SKM-1 (cell line): ENCODE data around the gene RAB20.
A peak's percentile ranks its signal among the peaks of the same experiment; 100 is the strongest.
"Not testable (repeated sequence)": the region's sequence is repeated elsewhere in the genome, so short reads cannot be mapped to it uniquely, and the experiment has no call there.

Experiments
- DNase-seq: peaks from one replicate; lab custom pipeline; 2025; ENCODE audit not compliant: unreplicated experiment; lab: John Stamatoyannopoulos, UW

RAB20 gene

GRCh38 chr13:110555601-110556223 is 5.8 kb downstream of the RAB20 start:
- DNase-seq = peak; percentile 70

- DNase-seq = no peak
Measured at GRCh38 chr13:110554946-110555345, 6.6 kb downstream of the RAB20 start.

GRCh38 chr13:110554227-110554836 is 7.2 kb downstream of the RAB20 start:
- no peak for DNase-seq

- no peak for DNase-seq
Measured at GRCh38 chr13:110553417-110553816, 8.1 kb downstream of the RAB20 start.

GRCh38 chr13:110552767-110553166 is 8.8 kb downstream of the RAB20 start:
- no peak for DNase-seq

GRCh38 chr13:110551284-110551683 is 10.2 kb downstream of the RAB20 start:
- no peak for DNase-seq

- no peak for DNase-seq
Measured at GRCh38 chr13:110549795-110550160, 11.7 kb downstream of the RAB20 start.

GRCh38 chr13:110548891-110549794 is 12.4 kb downstream of the RAB20 start:
- DNase-seq = no peak

GRCh38 chr13:110546926-110547325 is 14.6 kb downstream of the RAB20 start:
- DNase-seq = no peak

GRCh38 chr13:110546378-110546777 is 15.1 kb downstream of the RAB20 start:
- DNase-seq = no peak

- no peak for DNase-seq
Measured at GRCh38 chr13:110542169-110542796, 19.2 kb downstream of the RAB20 start.

GRCh38 chr13:110541526-110541920 is 20.0 kb downstream of the RAB20 start:
- DNase-seq = no peak

GRCh38 chr13:110540871-110541525 is 20.5 kb downstream of the RAB20 start:
- no peak for DNase-seq

GRCh38 chr13:110539894-110540293 is 21.6 kb downstream of the RAB20 start:
- DNase-seq = no peak

- no peak for DNase-seq
Measured at GRCh38 chr13:110538632-110539031, 22.9 kb downstream of the RAB20 start.

GRCh38 chr13:110536006-110536693 is 25.4 kb downstream of the RAB20 start:
- peak; percentile 98 for DNase-seq

- DNase-seq = no peak
Measured at GRCh38 chr13:110535526-110535925, 26.0 kb downstream of the RAB20 start.

- no peak for DNase-seq
Measured at GRCh38 chr13:110533771-110534670, 27.5 kb downstream of the RAB20 start.

- not testable (repeated sequence) for DNase-seq
Measured at GRCh38 chr13:110532258-110532657, 29.3 kb downstream of the RAB20 start.
